Pons (tissue), 1 donor: ENCODE data around the gene SCN5A.

ENCODE experiments used
- DNase-seq: peaks from one replicate; pipeline ENCODE4 v3.0.0-alpha.2; 2016; ENCODE audit warnings: low spot score

Gene SCN5A

GRCh38 chr3:38560996-38561717 lies 88.3 kb downstream of the SCN5A start:
- DNase-seq: no peak

GRCh38 chr3:38560284-38560683 lies 89.2 kb downstream of the SCN5A start:
- DNase-seq: no peak

- DNase-seq: no peak
Measured at GRCh38 chr3:38558864-38559263, 90.6 kb downstream of the SCN5A start.

DNA sequence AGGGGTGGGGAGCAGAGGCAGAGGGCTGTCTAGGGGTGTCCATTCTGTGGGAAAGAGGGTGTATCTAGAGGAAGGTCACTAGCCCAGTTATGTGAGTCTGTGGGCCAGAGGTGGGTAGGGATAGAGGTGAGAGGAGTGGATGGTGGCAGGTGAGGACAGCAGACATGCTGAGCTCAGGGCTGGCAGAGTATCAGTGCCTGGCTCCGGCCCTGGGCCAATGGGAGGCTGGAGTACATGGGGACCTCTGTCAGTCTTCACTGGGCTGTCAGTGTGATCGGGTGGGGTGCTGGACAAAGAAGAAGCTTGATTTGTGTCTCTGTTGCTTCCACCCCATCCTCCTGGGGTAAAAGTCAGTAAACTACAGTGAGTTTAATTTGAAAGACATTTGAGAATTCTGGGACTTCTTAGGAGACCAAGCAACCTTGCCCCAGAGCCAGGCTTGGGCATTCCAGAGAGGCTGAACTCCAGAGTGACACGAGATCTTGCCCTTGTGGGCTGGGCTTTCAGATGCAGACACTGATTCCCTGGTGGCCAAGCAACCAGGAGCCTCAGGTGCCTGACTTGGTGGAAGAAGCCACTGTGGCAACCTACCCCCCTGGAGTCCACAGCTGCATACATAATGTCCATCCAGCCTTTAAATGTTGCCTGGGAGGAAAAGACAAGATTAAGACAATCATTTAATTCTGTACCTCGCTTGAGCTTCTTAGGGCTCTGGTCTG lies 92.7 kb downstream of the SCN5A start:
- no peak for DNase-seq

DNA sequence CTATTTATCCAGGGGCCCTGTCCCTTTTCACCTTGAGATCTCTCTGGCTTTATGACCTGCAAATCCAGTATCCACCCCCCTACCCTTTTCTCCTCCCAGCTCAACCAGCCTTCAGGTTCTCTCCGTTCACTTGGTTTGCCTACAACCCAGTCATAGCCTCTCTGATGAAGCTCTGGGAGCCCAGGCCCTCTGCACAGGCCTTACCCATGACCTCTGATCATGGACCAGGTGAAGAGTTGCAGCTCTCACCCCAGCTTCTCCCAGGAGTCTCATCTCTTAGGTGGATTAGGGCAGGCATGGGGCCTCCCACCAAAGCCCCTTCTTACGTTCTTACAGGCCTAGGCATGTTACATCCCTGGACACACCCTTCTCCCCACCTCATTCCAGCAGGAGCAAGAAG lies 93.6 kb downstream of the SCN5A start:
- no peak for DNase-seq

DNA sequence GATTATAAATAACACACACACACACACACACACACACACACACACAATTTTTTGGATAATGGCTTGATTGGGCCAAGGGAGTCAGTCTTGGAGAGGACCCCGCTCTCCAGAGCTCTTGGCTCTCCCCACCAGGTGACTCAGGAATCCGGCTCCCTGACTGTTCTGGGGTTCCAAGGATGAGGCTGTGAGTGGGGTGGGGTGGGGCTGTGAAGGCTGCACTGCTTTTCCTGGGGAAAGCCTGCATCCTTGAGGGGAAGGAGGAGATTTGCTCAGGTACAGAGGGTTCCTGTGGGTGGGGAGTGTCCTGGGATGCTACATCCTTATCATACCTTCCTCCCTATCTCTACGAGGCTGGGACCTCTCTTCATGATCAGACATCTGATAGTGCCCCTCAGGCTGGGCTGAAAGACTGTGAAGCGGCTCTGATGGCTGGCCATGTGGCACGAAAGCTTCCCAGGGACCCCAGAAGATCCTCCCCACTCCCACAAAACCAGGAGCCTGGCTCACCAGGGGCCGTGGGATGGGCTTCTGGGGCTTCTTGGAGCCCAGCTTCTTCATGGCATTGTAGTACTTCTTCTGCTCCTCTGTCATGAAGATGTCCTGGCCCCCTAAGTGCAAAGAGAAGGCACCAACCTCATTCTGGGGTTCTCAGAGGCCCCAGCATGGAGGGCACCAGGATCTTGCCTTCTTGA lies 94.2 kb downstream of the SCN5A start:
- DNase-seq: no peak

- no peak for DNase-seq
Measured at GRCh38 chr3:38554127-38554827, 95.2 kb downstream of the SCN5A start.

DNA sequence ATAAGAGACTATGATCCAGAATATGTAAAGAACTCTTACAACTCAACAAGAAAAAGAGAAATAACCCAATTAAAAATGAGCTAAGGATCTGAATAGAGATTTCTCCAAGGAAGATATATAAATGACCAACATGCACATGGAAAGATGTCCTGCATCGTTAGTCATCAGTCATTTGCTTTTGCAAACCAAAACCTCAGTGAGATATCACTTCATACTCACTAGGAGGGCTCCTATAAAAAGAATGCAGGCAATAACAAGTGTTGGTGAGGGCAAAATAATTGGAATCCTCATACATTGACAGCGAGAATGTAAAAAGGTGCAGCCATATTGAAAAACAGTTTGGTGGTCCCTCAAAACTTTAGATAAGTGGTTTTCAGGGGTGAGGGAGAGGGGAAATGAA lies 96.4 kb downstream of the SCN5A start:
- no peak for DNase-seq

DNA sequence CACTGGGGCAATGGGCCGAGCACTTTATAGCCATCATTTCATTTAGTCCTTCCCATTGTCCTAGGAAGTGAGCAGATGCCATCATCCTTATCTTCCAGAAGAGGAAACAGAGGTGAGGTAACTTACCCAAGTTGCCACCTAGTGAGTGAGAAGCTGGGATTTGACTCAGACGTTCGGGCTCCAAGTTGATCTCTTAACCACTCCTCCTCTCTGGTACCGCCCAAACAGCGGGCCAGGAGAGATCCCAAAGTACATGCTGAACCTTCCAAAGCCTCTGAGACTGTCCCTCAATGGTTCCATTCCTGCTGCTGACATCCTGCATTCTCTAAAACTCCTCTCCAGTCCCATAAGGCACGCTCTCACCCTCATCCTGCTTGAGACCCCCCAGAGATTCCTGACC lies 97.1 kb downstream of the SCN5A start:
- no peak for DNase-seq

- DNase-seq: no peak
Measured at GRCh38 chr3:38551026-38551832, 98.3 kb downstream of the SCN5A start.

- DNase-seq: no peak
Measured at GRCh38 chr3:38549957-38550840, 99.3 kb downstream of the SCN5A start.

- no peak for DNase-seq
Measured at GRCh38 chr3:38549486-38549885, 100.0 kb downstream of the SCN5A start.

GRCh38 chr3:38549082-38549481 lies 100.4 kb downstream of the SCN5A start:
- no peak for DNase-seq

DNA sequence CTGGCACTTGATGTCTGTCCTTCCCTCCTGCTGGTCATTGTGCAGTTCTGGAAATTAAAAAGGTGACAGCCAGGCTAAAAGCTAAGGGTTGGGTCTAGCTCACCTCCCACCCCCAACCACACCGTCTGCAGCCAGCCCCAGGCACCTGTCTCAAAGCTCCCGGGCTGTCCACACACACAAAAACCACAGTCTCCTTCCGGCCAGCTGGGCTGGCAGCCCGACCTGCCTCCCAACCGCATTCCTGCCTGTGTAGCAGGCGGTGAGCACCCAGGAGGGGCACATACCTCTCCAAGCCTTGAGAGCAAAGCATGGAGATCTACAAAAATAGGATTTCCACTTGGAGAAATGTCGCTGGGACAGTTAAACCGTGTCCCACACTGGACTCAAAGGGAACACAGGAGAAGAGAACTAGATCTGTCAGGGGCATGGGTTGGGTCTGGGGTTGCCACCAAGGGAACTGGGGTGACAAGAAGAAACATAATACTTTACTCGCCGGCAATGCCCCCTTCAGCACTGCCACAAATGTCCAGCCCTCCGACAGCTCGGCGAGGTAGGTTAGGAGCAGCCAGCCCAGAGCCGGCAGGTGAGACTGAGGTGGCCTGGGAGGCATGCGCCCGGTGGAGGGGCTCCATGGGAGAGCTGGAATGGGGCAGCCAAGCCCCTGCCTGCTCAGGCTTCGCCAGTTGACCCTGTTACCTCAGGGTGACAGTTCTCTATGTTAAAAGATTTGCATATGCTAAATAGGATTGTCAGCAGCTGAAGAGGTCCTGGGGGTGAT lies 101.1 kb downstream of the SCN5A start:
- DNase-seq: no peak

DNA sequence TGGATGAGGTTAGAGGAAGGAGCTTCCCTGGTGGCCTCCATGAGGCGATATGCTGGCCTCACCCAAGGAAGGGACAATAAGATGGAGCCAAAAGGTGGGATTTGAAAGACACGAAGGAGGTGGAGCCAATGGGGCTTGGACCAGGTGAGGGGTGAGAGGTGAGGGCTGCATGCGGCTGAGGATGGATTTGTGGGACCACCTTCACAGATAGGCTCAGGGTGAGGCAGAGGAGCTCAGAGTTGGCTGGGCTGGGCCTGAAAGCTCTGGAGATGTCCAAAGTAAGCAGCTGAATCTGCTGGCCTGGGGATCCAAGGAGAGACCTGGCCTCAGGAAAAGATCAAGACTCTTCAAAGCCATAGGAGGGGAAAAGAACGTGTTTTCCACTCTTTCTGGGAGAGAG lies 103.5 kb downstream of the SCN5A start:
- no peak for DNase-seq

GRCh38 chr3:38545550-38545949 lies 103.9 kb downstream of the SCN5A start:
- DNase-seq: no peak

GRCh38 chr3:38544926-38545325 lies 104.6 kb downstream of the SCN5A start:
- no peak for DNase-seq

GRCh38 chr3:38543586-38543985 lies 105.9 kb downstream of the SCN5A start:
- DNase-seq: no peak

- no peak for DNase-seq
Measured at GRCh38 chr3:38542401-38543298, 106.8 kb downstream of the SCN5A start.
